HG02852 (cell line): ENCODE measurements around the gene CSF1.
"Not testable (repeated sequence)": the region's sequence is repeated elsewhere in the genome, so short reads cannot be mapped to it uniquely, and the experiment has no call there.

Source experiments
- ATAC-seq: cut with Tn5 transposase; IDR thresholded peaks from one replicate; pipeline ENCODE4 v1.9.1; 2021; ENCODE audit warnings: mild to moderate bottlenecking, moderate library complexity; ENCODE audit not compliant: unreplicated experiment

Gene CSF1

GRCh38 chr1:109932679-109933078, 22.0 kb downstream of the CSF1 start:
- no peak for ATAC-seq

GRCh38 chr1:109933856-109934711, 23.4 kb downstream of the CSF1 start:
- no peak for ATAC-seq

- no peak for ATAC-seq
These were observed 24.8 kb downstream of the CSF1 start for GRCh38 chr1:109935451-109935900.

- no peak for ATAC-seq
These were observed 27.1 kb downstream of the CSF1 start for GRCh38 chr1:109937738-109938137.

- ATAC-seq = no peak
These were observed 27.9 kb downstream of the CSF1 start for GRCh38 chr1:109938556-109938955.

GRCh38 chr1:109942434-109942833, 31.8 kb downstream of the CSF1 start:
- ATAC-seq = no peak

- ATAC-seq = no peak
These were observed 33.9 kb downstream of the CSF1 start for GRCh38 chr1:109944541-109944940.

- ATAC-seq = no peak
These were observed 35.9 kb downstream of the CSF1 start for GRCh38 chr1:109946511-109946910.

GRCh38 chr1:109947582-109948284, 37.1 kb downstream of the CSF1 start:
- ATAC-seq = no peak

- ATAC-seq = no peak
These were observed 37.6 kb downstream of the CSF1 start for GRCh38 chr1:109948285-109948630.

GRCh38 chr1:109950038-109950437, 39.4 kb downstream of the CSF1 start:
- ATAC-seq = no peak

- no peak for ATAC-seq
These were observed 39.9 kb downstream of the CSF1 start for GRCh38 chr1:109950509-109950908.

GRCh38 chr1:109951501-109951900, 40.9 kb downstream of the CSF1 start:
- ATAC-seq = not testable (repeated sequence)

- no peak for ATAC-seq
These were observed 43.4 kb downstream of the CSF1 start for GRCh38 chr1:109954041-109954512.

GRCh38 chr1:109959632-109959973, 49.0 kb downstream of the CSF1 start:
- no peak for ATAC-seq

- ATAC-seq = no peak
These were observed 49.5 kb downstream of the CSF1 start for GRCh38 chr1:109959974-109960744.

- no peak for ATAC-seq
These were observed 50.1 kb downstream of the CSF1 start for GRCh38 chr1:109960745-109961094.

GRCh38 chr1:109963864-109964263, 53.2 kb downstream of the CSF1 start:
- no peak for ATAC-seq

- no peak for ATAC-seq
These were observed 58.6 kb downstream of the CSF1 start for GRCh38 chr1:109969146-109969829.

- ATAC-seq = no peak
These were observed 59.3 kb downstream of the CSF1 start for GRCh38 chr1:109969907-109970306.

- no peak for ATAC-seq
These were observed 60.9 kb downstream of the CSF1 start for GRCh38 chr1:109971559-109971958.
